ENCODE measurements around the gene TOP3A. TPM values are rescaled to one million over a fixed set of nuclear protein-coding genes. Genes with fewer than 3 reads are reported as not detected.

Gene TOP3A
- total RNA-seq, 3 donors from 2014 or later: 27.9 to 39.8 (median 30.1) TPM

- H3K9me3 ChIP-seq: no peaks in the 10 kb centered on the region
- no peak for ATAC-seq
- no peak for DNase-seq
- peaks cover 3% of the 10 kb centered on the region for H3K4me1 ChIP-seq (ENCODE audit: low read depth)
- peaks cover 3% of the 10 kb centered on the region for H3K36me3 ChIP-seq (ENCODE audit: low read depth)
- no peak overlapping the region for H3K4me3 ChIP-seq
- intact Hi-C loops (cut with DNase I, micrococcal nuclease): no loop called here
- no peak for TF ChIP-seq CTCF (IDR thresholded peaks at IDR 0.05)
Observed at GRCh38 chr17:18250708-18251107, 64.1 kb downstream of the TOP3A start.

GRCh38 chr17:18250259-18250658 is 64.5 kb downstream of the TOP3A start:
- DNase-seq: peak; percentile 80 to 90 (median 87)
- no peak overlapping the region for H3K4me3 ChIP-seq
- peak; percentile 58 for ATAC-seq
- no peaks in the 10 kb centered on the region for H3K9me3 ChIP-seq
- intact Hi-C loops (cut with DNase I, micrococcal nuclease): no loop called here
- peaks cover 3% of the 10 kb centered on the region for H3K36me3 ChIP-seq (ENCODE audit: low read depth)
- H3K4me1 ChIP-seq (ENCODE audit: low read depth): peaks cover 3% of the 10 kb centered on the region
- TF ChIP-seq CTCF (IDR thresholded peaks at IDR 0.05): no peak

- intact Hi-C loops (cut with DNase I, micrococcal nuclease): no loop called here
Observed at GRCh38 chr17:18248811-18249210, 66.0 kb downstream of the TOP3A start.

GRCh38 chr17:18248300-18248731 is 66.5 kb downstream of the TOP3A start:
- H3K4me3 ChIP-seq: no peak overlapping the region
- peak; percentile 43 for TF ChIP-seq CTCF (IDR thresholded peaks at IDR 0.05)
- ATAC-seq: peak; percentile 65

More at GRCh38 chr17:18248811-18249210, 66.0 kb downstream of the TOP3A start:
- ATAC-seq (no peak), DNase-seq (no peak)
- H3K9me3 ChIP-seq: no peaks in the 10 kb centered on the region
- H3K4me1 ChIP-seq (ENCODE audit: low read depth): peaks cover 3% of the 10 kb centered on the region
- no peak overlapping the region for H3K4me3 ChIP-seq
- no peak for TF ChIP-seq CTCF (IDR thresholded peaks at IDR 0.05)
- H3K36me3 ChIP-seq (ENCODE audit: low read depth): no peaks in the 10 kb centered on the region

GRCh38 chr17:18247613-18248001 is 67.2 kb downstream of the TOP3A start:
- no peak for TF ChIP-seq CTCF (IDR thresholded peaks at IDR 0.05)
- intact Hi-C loops (cut with DNase I, micrococcal nuclease): no loop called here
- ATAC-seq (no peak), DNase-seq (peak in 1 of 3 donors; percentile 37)
- Histone ChIP-seq H3K4me3 (no peak overlapping the region), H3K36me3 (ENCODE audit: low read depth) (no peaks in the 10 kb centered on the region), H3K4me1 (ENCODE audit: low read depth) (peaks cover 3% of the 10 kb centered on the region), H3K9me3 (no peaks in the 10 kb centered on the region)

More at GRCh38 chr17:18248300-18248731, 66.5 kb downstream of the TOP3A start:
- DNase-seq: peak in 2 of 3 donors; percentile 65 to 72
- no peaks in the 10 kb centered on the region for H3K9me3 ChIP-seq
- intact Hi-C loops (cut with DNase I, micrococcal nuclease): no loop called here
- H3K36me3 ChIP-seq (ENCODE audit: low read depth): no peaks in the 10 kb centered on the region
- H3K4me1 ChIP-seq (ENCODE audit: low read depth): peaks cover 3% of the 10 kb centered on the region

Data from mucosa of descending colon (tissue), 3 donors.